ENCODE measurements around the gene SURF2.

Gene SURF2

DNA sequence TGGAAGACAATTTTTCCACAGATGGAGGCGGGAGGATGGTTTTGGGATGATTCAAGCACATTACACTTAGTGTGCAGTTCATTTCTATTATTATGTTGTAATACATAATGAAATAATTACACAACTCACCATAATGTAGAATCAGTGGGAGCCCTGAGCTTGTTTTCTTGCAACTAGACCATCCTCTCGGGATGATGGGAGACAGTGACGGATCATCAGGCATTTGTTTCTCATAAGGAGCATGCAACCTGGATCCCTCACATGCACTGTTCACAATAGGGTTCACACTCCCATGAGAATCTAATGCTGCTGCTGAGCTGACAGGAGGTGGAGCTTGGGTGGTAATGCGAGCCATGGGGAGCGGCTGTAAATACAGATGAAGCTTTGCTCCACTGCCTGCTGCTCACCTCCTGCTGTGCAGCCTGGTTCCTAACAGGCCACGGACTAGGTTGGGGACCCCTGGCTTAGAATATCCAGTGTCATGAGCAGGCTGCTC lies 21.4 kb downstream of the SURF2 start:
- Histone ChIP-seq H3K27me3 (ENCODE audit: insufficient read depth, low read length) (no peaks in the 10 kb centered on the region), H2AFZ (ENCODE audit: low read depth, low read length) (no peak overlapping the region), H3K9me3 (ENCODE audit: low read length) (no peaks in the 10 kb centered on the region), H3K36me3 (ENCODE audit: insufficient read depth, low read length) (peaks cover 4% of the 10 kb centered on the region), H3K4me1 (ENCODE audit: insufficient read depth, low read length) (peaks cover 8% of the 10 kb centered on the region), H3K4me3 (ENCODE audit: low read length) (no peak overlapping the region)

DNA sequence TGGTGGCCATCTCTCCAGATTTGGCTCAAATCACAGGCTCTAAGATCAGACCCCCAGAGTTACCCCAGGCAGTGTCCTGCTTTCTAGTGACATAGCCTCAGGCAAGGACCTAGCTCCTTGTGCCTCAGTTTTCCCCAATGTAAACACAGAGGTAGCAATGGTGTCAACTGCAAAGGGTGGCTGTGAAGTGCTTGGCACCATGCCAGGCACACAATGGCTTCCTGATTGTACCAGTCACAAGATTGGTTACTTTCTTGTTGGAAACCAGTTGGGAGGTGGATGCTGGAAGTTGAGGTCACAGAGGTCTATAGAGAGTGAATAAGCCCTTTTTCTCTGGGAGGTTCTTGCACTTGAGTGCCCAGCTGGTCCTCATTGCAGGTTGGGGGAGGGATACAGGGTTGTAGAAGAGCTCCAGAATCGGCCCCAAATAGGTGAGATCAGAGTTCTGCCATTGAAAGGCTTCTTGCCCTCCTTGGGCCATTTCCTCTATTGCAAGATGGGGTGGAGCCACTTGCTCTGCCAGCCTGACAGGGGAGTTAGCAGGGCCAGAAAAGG lies 22.1 kb downstream of the SURF2 start:
- H2AFZ ChIP-seq (ENCODE audit: low read depth, low read length), result no peak overlapping the region
- no peaks in the 10 kb centered on the region for H3K9me3 ChIP-seq (ENCODE audit: low read length)
- no peaks in the 10 kb centered on the region for H3K27me3 ChIP-seq (ENCODE audit: insufficient read depth, low read length)
- no peaks in the 10 kb centered on the region for H3K36me3 ChIP-seq (ENCODE audit: insufficient read depth, low read length)
- H3K4me3 ChIP-seq (ENCODE audit: low read length), result no peak overlapping the region
- peaks cover 8% of the 10 kb centered on the region for H3K4me1 ChIP-seq (ENCODE audit: insufficient read depth, low read length)

DNA sequence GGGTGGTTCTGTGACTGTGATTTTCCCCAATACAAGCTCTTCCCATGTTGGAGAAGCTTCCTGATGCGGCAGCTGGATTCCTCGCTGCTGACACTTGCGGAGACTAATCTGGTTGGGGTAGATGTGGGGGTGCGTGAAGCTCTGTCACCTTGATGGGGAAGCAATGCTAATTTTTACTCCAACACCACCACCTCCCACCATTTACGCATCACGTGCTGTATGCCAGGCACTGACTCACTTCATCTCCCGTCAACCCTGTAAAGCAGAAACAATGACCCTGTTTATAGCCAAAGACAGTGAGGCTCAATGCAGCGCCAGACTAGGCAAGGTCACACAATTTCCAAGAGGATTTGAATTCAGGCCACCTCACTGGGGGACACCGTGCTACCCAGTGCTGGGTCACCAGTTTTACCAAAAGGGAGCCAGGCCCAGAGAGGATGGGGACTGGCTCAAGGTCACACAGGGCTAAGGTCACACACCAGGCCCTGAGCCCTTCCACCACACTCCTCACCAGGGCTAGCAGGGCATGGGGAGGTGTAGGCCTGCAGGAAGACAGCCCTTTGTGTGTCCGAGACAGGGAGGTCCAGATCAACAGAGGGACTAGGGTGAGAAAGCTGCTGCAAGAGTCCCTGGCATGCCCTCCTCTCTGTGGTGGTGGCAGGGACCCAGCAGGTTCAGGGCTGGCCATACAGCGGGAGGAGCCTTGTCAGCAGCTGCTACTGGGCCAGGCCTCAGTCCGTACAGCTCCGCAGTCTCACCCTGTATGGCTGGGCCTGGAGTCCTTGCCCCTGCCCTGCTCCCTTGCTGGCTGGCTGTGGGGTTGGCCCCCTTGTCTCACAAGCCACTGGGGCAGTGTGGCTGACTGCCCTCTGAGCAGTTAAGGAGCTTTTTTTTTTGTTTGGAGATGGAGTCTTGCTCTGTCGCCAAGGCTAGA lies 23.1 kb downstream of the SURF2 start:
- H3K4me3 ChIP-seq (ENCODE audit: low read length), result no peak overlapping the region
- no peaks in the 10 kb centered on the region for H3K9me3 ChIP-seq (ENCODE audit: low read length)
- peaks cover 8% of the 10 kb centered on the region for H3K4me1 ChIP-seq (ENCODE audit: insufficient read depth, low read length)
- H3K36me3 ChIP-seq (ENCODE audit: insufficient read depth, low read length), result no peaks in the 10 kb centered on the region
- H3K27me3 ChIP-seq (ENCODE audit: insufficient read depth, low read length), result no peaks in the 10 kb centered on the region
- no peak overlapping the region for H2AFZ ChIP-seq (ENCODE audit: low read depth, low read length)

DNA sequence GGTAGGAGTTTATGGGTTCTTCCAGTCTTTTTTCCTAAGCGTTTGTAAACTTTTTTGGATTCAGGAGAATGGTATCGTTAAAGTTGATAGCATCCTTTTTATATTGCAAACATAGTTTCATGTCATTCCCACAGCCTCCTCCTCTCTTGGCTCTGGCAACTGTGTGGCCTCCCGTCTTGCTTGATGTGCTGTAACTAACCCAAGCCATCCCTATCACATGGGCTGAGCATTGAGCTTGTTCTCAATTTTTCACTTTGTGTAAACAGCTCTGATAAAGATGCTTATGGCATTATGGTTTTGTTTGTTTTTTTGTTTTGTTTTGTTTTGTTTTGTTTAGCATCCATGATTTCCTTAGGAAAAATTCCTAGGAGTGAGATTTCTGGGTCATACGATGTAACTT lies 24.4 kb downstream of the SURF2 start:
- Histone ChIP-seq H3K4me3 (ENCODE audit: low read length) (no peak overlapping the region), H3K36me3 (ENCODE audit: insufficient read depth, low read length) (no peaks in the 10 kb centered on the region), H3K27me3 (ENCODE audit: insufficient read depth, low read length) (no peaks in the 10 kb centered on the region), H2AFZ (ENCODE audit: low read depth, low read length) (no peak overlapping the region), H3K9me3 (ENCODE audit: low read length) (no peaks in the 10 kb centered on the region), H3K4me1 (ENCODE audit: insufficient read depth, low read length) (peaks cover 3% of the 10 kb centered on the region)

DNA sequence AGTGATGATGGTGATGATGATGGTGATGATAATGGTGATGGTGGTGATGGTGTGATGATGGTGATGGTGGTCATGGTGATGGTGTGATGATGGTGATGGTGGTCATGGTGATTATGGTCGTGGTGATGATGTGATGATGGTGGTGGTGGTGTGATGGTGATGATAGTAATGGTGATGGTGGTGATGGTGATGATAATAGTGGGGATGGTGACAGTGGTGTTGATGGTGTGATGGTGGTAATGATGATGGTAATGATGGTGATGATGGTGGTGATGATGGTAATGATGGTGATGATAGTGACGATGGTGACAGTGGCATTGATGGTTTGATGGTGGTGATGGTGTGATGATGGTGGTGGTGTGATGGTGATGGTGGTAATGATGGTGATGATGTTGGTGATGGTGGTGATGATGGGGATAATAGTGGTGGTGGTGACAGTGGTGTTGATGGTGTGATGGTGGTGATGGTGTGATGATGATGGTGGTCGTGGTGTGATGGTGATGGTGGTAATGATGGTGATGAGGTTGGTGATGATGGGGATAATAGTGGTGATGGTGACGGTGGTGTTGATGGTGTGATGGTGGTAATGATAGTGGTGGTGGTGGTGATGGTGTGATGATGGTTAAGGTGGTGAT lies 26.3 kb downstream of the SURF2 start:
- Histone ChIP-seq H3K4me3 (ENCODE audit: low read length) (no peak overlapping the region), H3K36me3 (ENCODE audit: insufficient read depth, low read length) (no peaks in the 10 kb centered on the region), H3K9me3 (ENCODE audit: low read length) (no peaks in the 10 kb centered on the region)

DNA sequence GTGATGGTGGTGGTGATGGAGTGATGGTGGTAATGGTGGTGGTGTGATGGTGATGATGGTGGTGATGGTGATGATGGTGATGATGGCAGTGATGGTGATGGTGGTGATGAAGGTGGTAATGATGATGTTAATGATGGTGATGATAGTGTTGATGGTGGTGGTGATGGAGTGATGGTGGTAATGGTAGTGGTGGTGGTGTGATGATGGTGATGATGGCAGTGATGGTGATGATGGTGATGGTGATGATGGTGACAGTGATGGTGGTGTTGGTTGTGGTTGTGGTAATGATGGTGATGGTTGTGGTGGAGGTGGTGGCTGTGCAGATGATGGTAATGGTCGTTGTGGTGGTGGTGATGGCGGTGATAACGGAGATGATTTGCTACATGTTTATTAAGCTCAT lies 27.1 kb downstream of the SURF2 start:
- no peaks in the 10 kb centered on the region for H3K4me1 ChIP-seq (ENCODE audit: insufficient read depth, low read length)
- no peaks in the 10 kb centered on the region for H3K9me3 ChIP-seq (ENCODE audit: low read length)
- no peak overlapping the region for H3K4me3 ChIP-seq (ENCODE audit: low read length)
- no peaks in the 10 kb centered on the region for H3K36me3 ChIP-seq (ENCODE audit: insufficient read depth, low read length)
- H3K27me3 ChIP-seq (ENCODE audit: insufficient read depth, low read length), result no peaks in the 10 kb centered on the region
- no peak overlapping the region for H2AFZ ChIP-seq (ENCODE audit: low read depth, low read length)

More for the DNA sequence above, 26.3 kb downstream of the SURF2 start:
- no peaks in the 10 kb centered on the region for H3K27me3 ChIP-seq (ENCODE audit: insufficient read depth, low read length)
- H3K4me1 ChIP-seq (ENCODE audit: insufficient read depth, low read length), result no peaks in the 10 kb centered on the region
- no peak overlapping the region for H2AFZ ChIP-seq (ENCODE audit: low read depth, low read length)

DNA sequence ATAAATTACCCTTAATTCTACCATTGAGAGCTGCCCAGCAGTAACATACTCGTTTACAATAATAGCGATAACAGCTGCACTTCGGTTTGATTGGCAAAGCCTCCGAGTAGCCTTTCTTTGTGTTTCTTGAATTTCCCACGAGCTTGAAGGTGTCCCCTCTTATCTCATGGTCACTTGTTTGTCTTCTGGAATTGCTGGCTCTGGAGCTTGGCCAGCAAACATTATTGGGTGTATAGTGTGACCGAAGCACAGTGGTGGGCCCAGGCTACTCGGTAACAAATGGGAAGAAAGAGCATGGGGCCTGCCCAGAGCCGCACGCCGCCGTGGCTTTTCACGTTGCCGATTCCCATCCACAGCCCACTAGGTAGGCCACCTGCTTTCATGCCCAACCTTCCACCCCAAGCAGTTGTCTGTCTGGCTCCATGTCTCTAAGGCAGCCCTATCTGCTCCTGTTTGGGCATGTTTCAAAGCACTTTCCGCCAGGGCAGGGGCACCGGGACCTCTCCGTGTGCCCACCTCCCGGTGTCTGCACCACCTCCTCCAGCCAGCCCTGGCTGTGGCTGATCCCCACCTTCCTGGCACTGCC lies 28.5 kb downstream of the SURF2 start:
- no peak overlapping the region for H3K4me3 ChIP-seq (ENCODE audit: low read length)
- no peak overlapping the region for H2AFZ ChIP-seq (ENCODE audit: low read depth, low read length)

DNA sequence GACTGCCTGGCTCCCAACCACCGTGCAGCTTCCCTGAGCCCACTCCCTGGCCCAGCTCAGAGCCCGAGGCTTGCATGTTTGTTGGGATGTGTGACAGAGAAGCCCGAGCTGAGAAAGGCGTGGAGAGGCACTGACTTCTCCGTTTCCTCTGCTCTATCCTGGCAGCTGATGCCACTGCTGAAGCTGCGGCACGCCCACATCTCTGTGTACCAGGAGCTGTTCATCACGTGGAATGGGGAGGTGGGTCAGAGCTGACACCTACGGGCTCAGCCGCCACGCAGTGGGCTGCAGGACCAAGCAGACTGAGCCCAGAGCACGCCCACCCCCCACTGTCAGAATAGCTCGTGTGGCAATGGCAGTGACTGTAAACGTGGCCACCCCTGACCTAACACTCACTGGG lies 29.1 kb downstream of the SURF2 start:
- no peak overlapping the region for H2AFZ ChIP-seq (ENCODE audit: low read depth, low read length)
- no peaks in the 10 kb centered on the region for H3K36me3 ChIP-seq (ENCODE audit: insufficient read depth, low read length)
- H3K4me1 ChIP-seq (ENCODE audit: insufficient read depth, low read length), result no peaks in the 10 kb centered on the region
- H3K9me3 ChIP-seq (ENCODE audit: low read length), result no peaks in the 10 kb centered on the region
- no peak overlapping the region for H3K4me3 ChIP-seq (ENCODE audit: low read length)
- no peaks in the 10 kb centered on the region for H3K27me3 ChIP-seq (ENCODE audit: insufficient read depth, low read length)

More for the DNA sequence above, 28.5 kb downstream of the SURF2 start:
- Histone ChIP-seq H3K4me1 (ENCODE audit: insufficient read depth, low read length) (no peaks in the 10 kb centered on the region), H3K36me3 (ENCODE audit: insufficient read depth, low read length) (no peaks in the 10 kb centered on the region), H3K27me3 (ENCODE audit: insufficient read depth, low read length) (no peaks in the 10 kb centered on the region), H3K9me3 (ENCODE audit: low read length) (no peaks in the 10 kb centered on the region)

DNA sequence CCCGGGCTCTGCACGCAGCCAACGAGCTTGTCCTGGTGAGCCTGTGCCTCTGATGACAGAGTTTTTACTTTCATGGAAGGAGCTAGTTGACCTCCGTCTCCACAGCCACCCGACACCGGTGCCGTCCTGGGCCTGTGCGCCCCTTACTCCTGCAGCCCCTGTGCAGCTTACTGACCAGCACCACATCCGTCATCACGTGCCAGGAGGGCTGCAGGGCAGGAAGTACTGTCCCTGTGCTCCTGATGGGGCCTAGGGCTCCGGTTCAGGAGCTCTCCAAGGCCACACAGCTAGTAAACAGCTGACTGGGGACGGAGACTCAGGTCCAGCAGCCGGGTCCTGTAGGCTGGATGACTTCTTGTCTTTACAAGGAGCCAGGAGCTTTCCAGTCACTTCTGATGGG lies 30.0 kb downstream of the SURF2 start:
- Histone ChIP-seq H3K4me1 (ENCODE audit: insufficient read depth, low read length) (no peaks in the 10 kb centered on the region), H2AFZ (ENCODE audit: low read depth, low read length) (no peak overlapping the region), H3K9me3 (ENCODE audit: low read length) (no peaks in the 10 kb centered on the region), H3K4me3 (ENCODE audit: low read length) (no peak overlapping the region), H3K27me3 (ENCODE audit: insufficient read depth, low read length) (no peaks in the 10 kb centered on the region), H3K36me3 (ENCODE audit: insufficient read depth, low read length) (no peaks in the 10 kb centered on the region)

DNA sequence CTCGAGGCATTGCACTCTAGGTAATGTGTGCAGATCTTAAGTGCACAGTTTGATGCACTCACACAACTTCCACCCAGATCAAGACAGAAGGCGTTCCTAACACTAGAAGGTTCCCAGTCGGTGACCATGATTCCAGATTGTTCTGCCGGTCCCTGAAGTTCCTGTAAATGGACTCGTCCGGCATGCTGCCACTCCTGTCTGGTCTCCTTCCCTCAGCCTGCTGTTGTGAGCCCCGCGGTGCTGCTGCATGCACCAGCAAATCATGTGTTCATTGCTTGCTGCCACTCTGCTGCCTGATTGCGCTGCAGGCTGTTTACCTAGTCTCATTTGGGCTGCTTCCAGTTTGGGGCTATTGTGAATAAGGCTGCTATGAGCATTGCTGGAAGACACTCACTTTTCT lies 31.3 kb downstream of the SURF2 start:
- Histone ChIP-seq H2AFZ (ENCODE audit: low read depth, low read length) (no peak overlapping the region), H3K4me1 (ENCODE audit: insufficient read depth, low read length) (no peaks in the 10 kb centered on the region)

DNA sequence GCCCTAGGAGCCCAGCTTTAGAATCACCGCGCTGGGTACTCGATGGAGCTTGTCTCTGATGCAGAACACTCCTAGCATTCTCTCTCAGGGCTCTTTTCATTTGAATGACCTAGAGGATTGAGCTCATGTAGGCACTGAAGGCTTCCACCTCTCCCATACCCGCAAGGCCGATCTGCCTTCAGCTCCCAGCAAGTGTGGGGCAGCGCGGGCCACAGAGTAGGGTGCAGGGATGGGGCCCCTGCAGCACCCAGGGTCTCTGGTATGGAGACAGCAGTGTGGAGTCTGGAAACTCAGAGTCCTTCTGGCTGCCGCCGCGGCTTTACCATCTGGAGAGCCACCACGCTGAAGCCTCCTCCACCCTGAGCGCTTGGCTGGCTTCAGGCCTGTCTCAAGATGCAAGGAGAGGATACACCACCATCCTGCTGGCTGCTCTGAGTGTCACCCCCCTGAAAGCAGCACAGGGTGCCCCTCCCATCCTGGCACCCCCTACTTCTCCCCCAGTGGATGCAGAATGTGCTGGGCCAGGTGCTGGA lies 32.7 kb downstream of the SURF2 start:
- Histone ChIP-seq H3K4me3 (ENCODE audit: low read length) (no peak overlapping the region), H3K9me3 (ENCODE audit: low read length) (no peaks in the 10 kb centered on the region), H3K27me3 (ENCODE audit: insufficient read depth, low read length) (no peaks in the 10 kb centered on the region), H3K4me1 (ENCODE audit: insufficient read depth, low read length) (no peaks in the 10 kb centered on the region), H2AFZ (ENCODE audit: low read depth, low read length) (no peak overlapping the region), H3K36me3 (ENCODE audit: insufficient read depth, low read length) (no peaks in the 10 kb centered on the region)

More for the DNA sequence above, 31.3 kb downstream of the SURF2 start:
- no peaks in the 10 kb centered on the region for H3K27me3 ChIP-seq (ENCODE audit: insufficient read depth, low read length)
- no peaks in the 10 kb centered on the region for H3K36me3 ChIP-seq (ENCODE audit: insufficient read depth, low read length)
- no peaks in the 10 kb centered on the region for H3K9me3 ChIP-seq (ENCODE audit: low read length)
- no peak overlapping the region for H3K4me3 ChIP-seq (ENCODE audit: low read length)

DNA sequence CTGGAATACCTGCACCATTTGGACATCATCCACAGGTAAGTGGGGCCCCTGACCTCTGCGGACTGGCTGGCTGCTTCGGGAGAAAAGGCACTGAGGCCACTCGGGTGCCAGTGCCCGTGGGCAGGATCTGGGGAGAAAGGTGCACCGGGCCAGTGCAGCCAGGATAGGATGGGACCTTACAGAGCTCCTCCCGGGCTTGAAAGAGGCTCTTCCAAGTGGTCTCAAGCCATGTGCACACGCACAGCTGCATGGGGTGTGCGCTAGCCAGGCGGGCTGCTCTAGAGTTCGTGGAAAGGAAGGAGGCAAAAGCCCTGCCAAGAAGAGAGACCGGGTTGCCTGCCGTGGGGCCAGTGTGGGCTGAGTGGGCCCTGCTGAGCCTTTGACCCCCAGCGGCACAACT lies 33.2 kb downstream of the SURF2 start:
- Histone ChIP-seq H3K4me3 (ENCODE audit: low read length) (no peak overlapping the region), H3K4me1 (ENCODE audit: insufficient read depth, low read length) (no peaks in the 10 kb centered on the region), H3K27me3 (ENCODE audit: insufficient read depth, low read length) (no peaks in the 10 kb centered on the region), H3K9me3 (ENCODE audit: low read length) (no peaks in the 10 kb centered on the region), H3K36me3 (ENCODE audit: insufficient read depth, low read length) (no peaks in the 10 kb centered on the region), H2AFZ (ENCODE audit: low read depth, low read length) (no peak overlapping the region)

DNA sequence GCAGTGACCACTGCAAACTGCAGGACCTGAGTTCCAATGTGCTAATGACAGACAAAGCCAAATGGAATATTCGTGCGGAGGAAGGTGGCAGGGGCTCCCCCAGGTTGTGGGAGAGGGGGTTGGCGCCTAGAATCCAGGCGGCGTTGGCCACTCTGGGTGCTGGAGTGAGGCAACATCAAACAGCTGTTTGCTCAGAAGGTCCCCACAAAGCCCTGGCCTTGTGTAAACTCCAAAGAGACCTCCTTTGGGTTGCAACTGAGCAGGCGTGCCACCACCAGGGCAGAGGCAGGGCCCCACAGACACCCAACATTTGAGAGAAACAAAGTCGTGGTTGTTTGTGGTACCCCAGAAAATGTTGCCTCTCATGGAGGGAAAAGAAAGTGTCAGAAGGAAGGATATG lies 34.4 kb downstream of the SURF2 start:
- H3K4me1 ChIP-seq (ENCODE audit: insufficient read depth, low read length), result no peaks in the 10 kb centered on the region
- H3K27me3 ChIP-seq (ENCODE audit: insufficient read depth, low read length), result no peaks in the 10 kb centered on the region
- H3K4me3 ChIP-seq (ENCODE audit: low read length), result no peak overlapping the region
- no peaks in the 10 kb centered on the region for H3K36me3 ChIP-seq (ENCODE audit: insufficient read depth, low read length)
- no peaks in the 10 kb centered on the region for H3K9me3 ChIP-seq (ENCODE audit: low read length)
- H2AFZ ChIP-seq (ENCODE audit: low read depth, low read length), result no peak overlapping the region
